Measurements from ENCODE around the gene ALDH1A2. TPM values are rescaled to one million over a fixed set of nuclear protein-coding genes. Genes with fewer than 3 reads are reported as not detected.

The ALDH1A2 gene
- total RNA-seq, 6 experiments from 2014 or later = not detected

- H3K36me3 Mint-ChIP-seq (ENCODE audit: low read depth) = no peaks in the 10 kb centered on the region
- no peak overlapping the region for H3K27ac Mint-ChIP-seq
- H3K9me3 Mint-ChIP-seq = no peaks in the 10 kb centered on the region
- H3K4me1 Mint-ChIP-seq (ENCODE audit: low read depth) = no peaks in the 10 kb centered on the region
- no peak; the same call in 1 of the 2 replicates for TF ChIP-seq CTCF (IDR thresholded peaks at IDR 0.05)
- DNase-seq = no peak
- no peak overlapping the region for H3K4me3 Mint-ChIP-seq
- peaks cover 3% of the 10 kb centered on the region for H3K27me3 Mint-ChIP-seq (ENCODE audit: insufficient read depth)
Measured at GRCh38 chr15:57969355-57969754, 96.2 kb downstream of the ALDH1A2 start.

- DNase-seq = no peak
- Mint-ChIP-seq H3K27me3 (ENCODE audit: insufficient read depth) (peaks cover 4% of the 10 kb centered on the region; the same call in 1 of the 2 replicates), H3K4me3 (no peak overlapping the region), H3K36me3 (ENCODE audit: low read depth) (no peaks in the 10 kb centered on the region), H3K4me1 (ENCODE audit: low read depth) (no peaks in the 10 kb centered on the region), H3K9me3 (no peaks in the 10 kb centered on the region), H3K27ac (no peak overlapping the region)
- TF ChIP-seq CTCF (IDR thresholded peaks at IDR 0.05) = no peak
Measured at GRCh38 chr15:57962887-57963286, 102.6 kb downstream of the ALDH1A2 start.

GRCh38 chr15:57961919-57962318 lies 103.6 kb downstream of the ALDH1A2 start:
- Mint-ChIP-seq H3K36me3 (ENCODE audit: low read depth) (no peaks in the 10 kb centered on the region), H3K27me3 (ENCODE audit: insufficient read depth) (peaks cover 5% of the 10 kb centered on the region; the same call in 1 of the 2 replicates), H3K4me3 (no peak overlapping the region), H3K27ac (no peak overlapping the region), H3K9me3 (no peaks in the 10 kb centered on the region), H3K4me1 (ENCODE audit: low read depth) (no peaks in the 10 kb centered on the region)
- TF ChIP-seq CTCF (IDR thresholded peaks at IDR 0.05) = no peak
- DNase-seq = no peak

- no peaks in the 10 kb centered on the region for H3K4me1 Mint-ChIP-seq (ENCODE audit: low read depth)
- H3K36me3 Mint-ChIP-seq (ENCODE audit: low read depth) = no peaks in the 10 kb centered on the region
- DNase-seq = no peak
- no peak overlapping the region for H3K4me3 Mint-ChIP-seq
- no peak for TF ChIP-seq CTCF (IDR thresholded peaks at IDR 0.05)
- H3K9me3 Mint-ChIP-seq = no peaks in the 10 kb centered on the region; the same call in 1 of the 2 replicates
- no peak overlapping the region for H3K27ac Mint-ChIP-seq
- peaks cover 15% of the 10 kb centered on the region for H3K27me3 Mint-ChIP-seq (ENCODE audit: insufficient read depth)
Measured at GRCh38 chr15:57957113-57957512, 108.4 kb downstream of the ALDH1A2 start.

GRCh38 chr15:57953874-57954273 lies 111.6 kb downstream of the ALDH1A2 start:
- no peak overlapping the region for H3K4me3 Mint-ChIP-seq
- H3K27ac Mint-ChIP-seq = no peak overlapping the region
- H3K36me3 Mint-ChIP-seq (ENCODE audit: low read depth) = no peaks in the 10 kb centered on the region
- no peak for DNase-seq
- no peak for TF ChIP-seq CTCF (IDR thresholded peaks at IDR 0.05)
- H3K9me3 Mint-ChIP-seq = no peaks in the 10 kb centered on the region; the same call in 1 of the 2 replicates
- H3K27me3 Mint-ChIP-seq (ENCODE audit: insufficient read depth) = peaks cover 25% of the 10 kb centered on the region
- no peaks in the 10 kb centered on the region for H3K4me1 Mint-ChIP-seq (ENCODE audit: low read depth)

Measured in HFFc6 (cell line).